Measurements from ENCODE around the gene KLK11. TPM values are rescaled to one million over a fixed set of nuclear protein-coding genes. Genes with fewer than 3 reads are reported as not detected.
A peak's percentile ranks its signal among the peaks of the same experiment; 100 is the strongest.

KLK11 gene
- polyA plus RNA-seq, 3 donors: not detected

DNA sequence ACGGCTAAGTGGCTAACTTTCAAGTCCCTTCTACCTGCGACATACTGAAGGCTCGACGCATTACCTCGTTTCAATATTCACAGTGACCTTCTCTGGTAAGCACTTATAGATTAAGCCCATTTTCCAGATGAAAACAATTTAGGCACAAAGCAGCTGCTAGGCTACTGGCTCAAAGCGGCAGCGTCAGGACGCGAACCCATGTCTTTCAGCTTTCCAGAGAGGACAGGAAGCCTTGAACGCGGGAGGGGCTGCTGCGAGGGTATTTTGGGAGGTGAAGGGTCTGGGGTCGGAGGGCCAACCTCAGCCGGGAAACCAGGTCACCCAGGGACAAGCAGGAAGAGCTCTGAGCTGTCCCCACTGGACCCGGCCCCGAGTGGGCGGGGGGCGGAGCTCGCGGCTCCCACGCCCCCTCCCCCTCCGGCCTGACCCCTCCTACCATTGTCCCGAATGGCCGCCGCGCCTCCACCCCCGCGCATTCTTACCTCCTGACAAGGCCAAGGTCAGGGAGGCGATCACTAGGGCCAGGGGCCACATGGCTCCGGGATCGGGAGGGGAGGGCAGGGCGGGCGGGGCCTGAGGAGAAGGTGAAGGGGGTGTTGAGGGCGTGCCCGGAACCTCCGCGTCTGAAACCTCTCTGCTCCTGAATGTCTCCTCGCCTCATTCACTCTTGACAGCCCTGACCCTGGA lies 38.3 kb upstream of the KLK11 start, which contains the start of gene KLK13:
Gene KLK13 (minus strand): TSS at position 559 of the 687 bp plus-strand sequence. CDS start 25 bp downstream, at position 534.
- Histone ChIP-seq H4K20me1 (ENCODE audit: insufficient read depth, low read length) (no peaks in the 10 kb centered on the region), H2AFZ (ENCODE audit: insufficient read depth, low read depth, low read length, poor library complexity, severe bottlenecking) (no peak within 1 kb of the TSS), H3K4me3 (replicated peaks in 1 of 3; ENCODE audit: low read depth in 2 of 3, low read length in 3 of 3) (peak within 1 kb of the TSS in 1 of 3 experiments; percentile 18), H3K27me3 (ENCODE audit: control insufficient read depth in 2 of 2, insufficient read depth in 2 of 2, low read length in 2 of 2) (peaks cover 23 to 47% of the 10 kb centered on the region in 2 donors), H3K36me3 (replicated peaks in 1 of 2; ENCODE audit: control insufficient read depth in 1 of 2, insufficient read depth in 2 of 2, low read length in 2 of 2) (no peaks in the 10 kb centered on the region), H3K4me2 (replicated peaks; ENCODE audit: extremely low read depth, low read length, poor library complexity, severe bottlenecking) (peak within 1 kb of the TSS; percentile 12), H3K79me2 (ENCODE audit: insufficient read depth, low read length) (no peaks in the 10 kb centered on the region), H3K4me1 (ENCODE audit: control insufficient read depth in 1 of 2, insufficient read depth in 2 of 2, low read length in 2 of 2) (no peaks in the 10 kb centered on the region), H3K9me3 (replicated peaks in 1 of 2; ENCODE audit: control insufficient read depth in 1 of 2, insufficient read depth in 1 of 2, low read length in 2 of 2) (no peaks in the 10 kb centered on the region), H3K27ac (ENCODE audit: low read depth in 1 of 2, low read length in 2 of 2) (no peak within 1 kb of the TSS), H3K9ac (ENCODE audit: insufficient read depth, low read length, poor library complexity, severe bottlenecking) (no peak within 1 kb of the TSS)
- intact Hi-C loops (cut with micrococcal nuclease): no loop called here
- TF ChIP-seq, protein P1, sequence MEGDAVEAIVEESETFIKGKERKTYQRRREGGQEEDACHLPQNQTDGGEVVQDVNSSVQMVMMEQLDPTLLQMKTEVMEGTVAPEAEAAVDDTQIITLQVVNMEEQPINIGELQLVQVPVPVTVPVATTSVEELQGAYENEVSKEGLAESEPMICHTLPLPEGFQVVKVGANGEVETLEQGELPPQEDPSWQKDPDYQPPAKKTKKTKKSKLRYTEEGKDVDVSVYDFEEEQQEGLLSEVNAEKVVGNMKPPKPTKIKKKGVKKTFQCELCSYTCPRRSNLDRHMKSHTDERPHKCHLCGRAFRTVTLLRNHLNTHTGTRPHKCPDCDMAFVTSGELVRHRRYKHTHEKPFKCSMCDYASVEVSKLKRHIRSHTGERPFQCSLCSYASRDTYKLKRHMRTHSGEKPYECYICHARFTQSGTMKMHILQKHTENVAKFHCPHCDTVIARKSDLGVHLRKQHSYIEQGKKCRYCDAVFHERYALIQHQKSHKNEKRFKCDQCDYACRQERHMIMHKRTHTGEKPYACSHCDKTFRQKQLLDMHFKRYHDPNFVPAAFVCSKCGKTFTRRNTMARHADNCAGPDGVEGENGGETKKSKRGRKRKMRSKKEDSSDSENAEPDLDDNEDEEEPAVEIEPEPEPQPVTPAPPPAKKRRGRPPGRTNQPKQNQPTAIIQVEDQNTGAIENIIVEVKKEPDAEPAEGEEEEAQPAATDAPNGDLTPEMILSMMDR (IDR thresholded peaks at IDR 0.05): no peak
- WGBS (ENCODE audit: insufficient coverage): 26% methylated on average over 13 of the region's 38 CpGs
- H3K4me3 Mint-ChIP-seq: peak within 1 kb of the TSS; percentile 9 to 82
- no peaks in the 10 kb centered on the region for H3K36me3 Mint-ChIP-seq
- peaks cover 43 to 57% (median 45%) of the 10 kb centered on the region in 3 donors for H3K27me3 Mint-ChIP-seq (ENCODE audit: low read depth in 3 of 3)
- DNase-seq: no peak
- peaks cover 2 to 14% (median 5%) of the 10 kb centered on the region in 7 donors for H3K9me3 Mint-ChIP-seq
- H3K4me1 Mint-ChIP-seq: peaks cover 2% of the 10 kb centered on the region
- H3K27ac Mint-ChIP-seq: no peak within 1 kb of the TSS

DNA sequence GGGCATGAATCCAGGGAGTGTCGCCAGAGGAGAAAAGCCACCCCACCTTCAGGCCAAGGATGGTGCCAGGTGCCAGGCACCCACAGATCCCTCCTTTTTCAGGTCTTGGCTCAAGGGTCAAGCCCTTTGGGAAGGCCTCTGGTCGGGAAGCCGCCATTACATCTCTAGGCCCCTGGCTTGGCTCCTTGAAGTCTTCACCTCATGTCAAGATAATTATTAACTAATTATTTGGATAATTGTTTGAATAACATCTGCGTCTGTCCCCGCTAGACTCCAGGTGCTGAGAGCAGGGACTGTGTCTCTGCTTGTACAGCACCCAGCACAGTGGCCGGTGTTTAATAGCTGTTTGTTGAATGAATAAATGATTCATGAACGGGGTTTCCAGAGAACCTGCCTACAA lies 37.2 kb upstream of the KLK11 start:
- Histone ChIP-seq H3K4me2 (replicated peaks; ENCODE audit: extremely low read depth, low read length, poor library complexity, severe bottlenecking) (no peak overlapping the region), H2AFZ (ENCODE audit: insufficient read depth, low read depth, low read length, poor library complexity, severe bottlenecking) (no peak overlapping the region), H3K79me2 (ENCODE audit: insufficient read depth, low read length) (no peaks in the 10 kb centered on the region), H3K4me3 (replicated peaks in 1 of 3; ENCODE audit: low read depth in 2 of 3, low read length in 3 of 3) (no peak overlapping the region), H3K27me3 (ENCODE audit: control insufficient read depth in 2 of 2, insufficient read depth in 2 of 2, low read length in 2 of 2) (peaks cover 23 to 47% of the 10 kb centered on the region in 2 donors), H3K9ac (ENCODE audit: insufficient read depth, low read length, poor library complexity, severe bottlenecking) (no peak overlapping the region), H4K20me1 (ENCODE audit: insufficient read depth, low read length) (no peaks in the 10 kb centered on the region), H3K9me3 (replicated peaks in 1 of 2; ENCODE audit: control insufficient read depth in 1 of 2, insufficient read depth in 1 of 2, low read length in 2 of 2) (no peaks in the 10 kb centered on the region), H3K4me1 (ENCODE audit: control insufficient read depth in 1 of 2, insufficient read depth in 2 of 2, low read length in 2 of 2) (no peaks in the 10 kb centered on the region), H3K36me3 (replicated peaks in 1 of 2; ENCODE audit: control insufficient read depth in 1 of 2, insufficient read depth in 2 of 2, low read length in 2 of 2) (no peaks in the 10 kb centered on the region), H3K27ac (ENCODE audit: low read depth in 1 of 2, low read length in 2 of 2) (no peak overlapping the region)
- H3K4me1 Mint-ChIP-seq: peaks cover 2% of the 10 kb centered on the region
- no peaks in the 10 kb centered on the region for H3K36me3 Mint-ChIP-seq
- H3K27ac Mint-ChIP-seq: no peak overlapping the region
- H3K27me3 Mint-ChIP-seq (ENCODE audit: low read depth in 3 of 3): peaks cover 45 to 60% (median 46%) of the 10 kb centered on the region in 3 donors
- intact Hi-C loops (cut with micrococcal nuclease): no loop called here
- 79% methylated on average over 3 of the region's 7 CpGs for WGBS (ENCODE audit: insufficient coverage)
- TF ChIP-seq, protein P1 (IDR thresholded peaks at IDR 0.05): no peak
- DNase-seq: no peak
- peak overlapping the region in 1 of 2 donors; percentile 61 for H3K4me3 Mint-ChIP-seq
- H3K9me3 Mint-ChIP-seq: peaks cover 2 to 14% (median 7%) of the 10 kb centered on the region in 7 donors
